GM19099 (cell line): ENCODE results near the gene LIF.

Experiments
- POLR2A ChIP-seq: IDR thresholded peaks from 3 replicates; pipeline ENCODE4 v1.6.1; 2011; ENCODE audit warnings: low read depth; ENCODE audit not compliant: insufficient read length; ENCODE audit errors: extremely low read depth

Gene LIF

GRCh38 chr22:30245181-30245984, 1.2 kb downstream of the LIF start:
- TF ChIP-seq POLR2A = no peak

DNA sequence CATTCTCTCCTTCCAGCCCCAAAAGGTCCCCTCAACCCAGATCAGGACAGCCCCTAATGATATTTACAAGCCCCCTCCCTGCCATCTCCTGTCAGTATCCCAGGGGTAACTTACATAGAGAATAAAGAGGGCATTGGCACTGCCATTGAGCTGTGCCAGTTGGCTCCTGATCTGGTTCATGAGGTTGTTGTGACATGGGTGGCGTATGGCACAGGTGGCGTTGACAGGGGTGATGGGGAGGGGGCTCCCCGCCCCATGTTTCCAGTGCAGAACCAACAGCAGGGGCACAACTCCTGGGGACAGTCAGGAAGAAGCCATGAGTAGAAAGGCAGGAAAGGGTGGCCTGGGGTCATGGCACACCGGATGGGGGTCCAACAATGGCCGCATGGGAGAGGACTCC, 1.9 kb downstream of the LIF start:
- no peak for TF ChIP-seq POLR2A

GRCh38 chr22:30244066-30244465, 2.5 kb downstream of the LIF start:
- TF ChIP-seq POLR2A = no peak

- no peak for TF ChIP-seq POLR2A
These were observed 2.9 kb downstream of the LIF start for GRCh38 chr22:30243661-30244060.

- no peak for TF ChIP-seq POLR2A
These were observed 4.8 kb downstream of the LIF start for GRCh38 chr22:30241576-30242371.

DNA sequence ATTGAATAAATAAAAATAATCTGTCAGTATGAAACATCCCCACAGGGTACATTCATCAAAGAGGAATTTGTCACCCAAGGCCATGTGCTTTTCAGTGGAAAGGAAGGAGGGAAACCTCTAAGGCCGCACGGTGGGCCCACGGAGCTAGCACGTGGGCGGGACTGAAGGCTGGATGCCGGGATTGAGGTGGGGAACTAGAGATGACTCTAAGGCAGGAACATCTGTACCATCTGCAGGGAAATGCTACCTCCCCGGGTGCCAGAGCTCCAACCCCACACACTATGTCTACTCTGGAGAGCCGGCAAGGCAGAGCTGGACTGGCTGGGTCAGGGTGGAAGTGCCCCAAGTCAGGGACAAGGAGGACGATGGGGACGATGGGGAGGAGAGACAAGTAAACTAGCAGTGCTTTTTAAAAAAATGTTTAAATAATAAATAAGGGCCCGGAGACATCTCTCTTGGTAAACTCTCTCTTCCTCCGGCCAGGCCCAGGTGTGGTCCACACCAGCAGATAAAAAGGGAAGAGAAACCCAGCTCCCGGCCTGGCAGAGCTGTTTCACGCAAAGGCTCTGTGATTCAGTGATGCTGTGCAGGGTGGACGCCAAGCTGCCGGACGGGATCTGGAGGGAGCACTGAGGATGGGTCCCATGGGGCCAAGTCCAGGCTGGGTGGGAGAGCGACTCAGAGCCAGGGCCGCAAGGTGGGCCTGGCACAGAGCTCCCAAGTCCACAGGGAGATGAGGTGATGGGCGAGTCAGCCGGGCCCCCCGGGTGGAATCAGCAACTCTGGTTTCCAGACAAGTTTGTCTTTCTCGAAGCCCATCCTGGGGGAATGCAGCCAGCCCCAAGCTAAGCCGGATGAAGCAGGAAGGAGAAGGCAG, 5.8 kb downstream of the LIF start:
- TF ChIP-seq POLR2A = no peak

GRCh38 chr22:30239488-30240405, 6.8 kb downstream of the LIF start:
- no peak for TF ChIP-seq POLR2A

- TF ChIP-seq POLR2A = no peak
These were observed 7.7 kb downstream of the LIF start for GRCh38 chr22:30238661-30239487.

DNA sequence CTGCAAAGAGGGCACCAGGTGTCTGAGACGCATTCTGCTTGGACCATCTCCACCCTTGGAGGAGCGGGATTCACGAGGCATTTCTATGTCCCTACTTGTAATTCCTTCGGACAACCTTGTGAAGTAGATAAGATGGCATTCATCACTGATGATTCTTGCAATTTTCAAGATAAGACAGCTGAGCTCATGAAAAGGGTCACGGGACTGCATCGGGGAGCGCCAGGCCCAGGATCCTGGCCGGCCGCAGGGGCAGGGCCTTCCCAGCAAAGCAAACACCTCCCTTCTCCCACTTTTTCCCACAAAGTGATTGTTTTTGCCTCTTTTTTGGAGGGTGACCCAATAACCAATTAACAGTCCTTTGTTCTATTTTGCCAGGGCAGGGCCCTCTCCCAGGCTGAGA, 8.4 kb downstream of the LIF start:
- no peak for TF ChIP-seq POLR2A

GRCh38 chr22:30236875-30237274, 9.7 kb downstream of the LIF start:
- no peak for TF ChIP-seq POLR2A

- no peak for TF ChIP-seq POLR2A
These were observed 10.8 kb downstream of the LIF start for GRCh38 chr22:30235687-30236170.

DNA sequence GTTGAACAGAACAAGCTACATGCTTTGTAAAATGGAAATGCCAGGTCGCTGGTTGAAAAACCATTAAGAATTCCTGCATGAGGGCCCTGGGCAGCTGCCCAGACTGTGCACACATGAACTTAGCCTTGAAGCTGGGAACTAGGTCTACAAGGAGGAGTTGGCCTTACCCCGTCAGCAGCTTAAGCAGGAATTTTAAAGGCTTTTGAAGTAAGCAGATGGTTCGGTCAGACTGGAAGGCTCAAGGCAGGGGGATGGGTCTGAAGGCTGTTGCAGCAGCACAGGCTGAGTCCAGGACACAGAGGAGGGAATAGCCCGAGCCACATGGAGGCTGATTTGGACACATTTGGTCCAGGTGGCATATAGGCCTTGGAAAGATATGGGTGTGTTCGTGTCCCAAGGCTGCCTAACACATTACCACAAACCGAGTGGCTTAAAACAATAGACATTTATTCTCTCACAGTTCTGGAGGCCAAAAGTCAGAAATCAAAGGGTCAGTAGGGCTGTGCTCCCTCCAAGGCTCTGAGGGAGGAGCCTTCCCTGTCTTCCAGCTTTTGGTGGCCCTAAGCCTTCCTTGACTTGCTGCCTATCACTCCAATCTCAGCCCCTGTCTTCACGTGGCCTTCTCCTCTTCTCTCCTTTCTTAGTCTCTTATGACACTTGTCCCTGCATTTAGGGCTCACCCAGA, 11.6 kb downstream of the LIF start:
- no peak for TF ChIP-seq POLR2A

- no peak for TF ChIP-seq POLR2A
These were observed 13.0 kb downstream of the LIF start for GRCh38 chr22:30233582-30233981.
